HCT116 (cell line): Measurements from ENCODE around the gene PHF2. TPM values are rescaled to one million over a fixed set of nuclear protein-coding genes. Genes with fewer than 3 reads are reported as not detected.

Source experiments
- ATAC-seq: fragments of 200-7000 bp; cut with Tn5 transposase; 2 replicates; pipeline ENCODE4 v1.9.1; 2020; ENCODE audit warnings: mild to moderate bottlenecking, moderate library complexity
- BruUV-seq: library from RNA; stranded (reverse); fragments of 400-500 nt; replicated peaks from 2 replicates; lab custom pipeline; 2021; lab: Mats Ljungman, UMichigan
- CTCF ChIA-PET: fragments of 300-600 bp; sonication (Branson Sonifier 250); formaldehyde crosslinking; loops from one replicate; lab custom pipeline; 2021; ENCODE audit warnings: antibody characterized with exemption; lab: Charles Lee
- POLR2A ChIA-PET: fragments of 300-600, 350-600 bp; sonication (Branson Sonifier 250); formaldehyde crosslinking; loops from one replicate; lab custom pipeline; 2021; ENCODE audit warnings: antibody characterized with exemption; lab: Charles Lee
- RAD21 ChIA-PET, 2 experiments: fragments of 300-600 bp; sonication (Branson Sonifier 250); formaldehyde crosslinking; loops; one replicate each; lab custom pipeline; 2023; ENCODE audit warnings: low total read pairs in 2 of 2; ENCODE audit not compliant: uncharacterized antibody in 2 of 2, unreplicated experiment in 2 of 2, low non-redundant PET in 1 of 2; lab: Charles Lee
- DNase-seq: peaks from one replicate; pipeline ENCODE4 v3.0.0-alpha.2; 2010; ENCODE audit warnings: low read depth, low spot score
- H2AFZ ChIP-seq: fragments of 200-600 bp; shearing (Covaris generic), sonication (generic); 2 replicates; pipeline ENCODE4 v1.6.1; 2017; ENCODE audit warnings: low read depth, mixed run types, mixed read lengths, antibody characterized with exemption, low read length; ENCODE audit not compliant: poor library complexity, severe bottlenecking
- H3K27ac ChIP-seq: 2 replicates; pipeline ENCODE4 v1.5.1; 2012; ENCODE audit warnings: low read depth, low read length
- H3K27me3 ChIP-seq: fragments of 200-600 bp; sonication (generic); 2 replicates; pipeline ENCODE4 v1.6.1; 2016; ENCODE audit warnings: mixed run types, low read length, mixed read lengths; ENCODE audit not compliant: insufficient read depth
- H3K36me3 ChIP-seq, 2 experiments: fragments of 200-500 bp in 1 of 2; fragments of 200-600 bp in 1 of 2; sonication (Bioruptor generic) in 1 of 2; sonication (generic) in 1 of 2; 2 replicates each; pipeline versions ENCODE4 v1.5.1 to v1.6.1; 2014 to 2016; ENCODE audit warnings: low read length in 2 of 2, inconsistent platforms in 1 of 2, mixed read lengths in 1 of 2, mixed run types in 1 of 2; ENCODE audit not compliant: insufficient read depth in 2 of 2, control insufficient read depth in 1 of 2
- H3K4me1 ChIP-seq, 2 experiments: fragments of 200-600 bp in 1 of 2; sonication (generic) in 1 of 2; 2 replicates each; pipeline versions ENCODE4 v1.5.1 to v1.6.1; 2012 to 2017; ENCODE audit warnings: low read length in 2 of 2, inconsistent platforms in 1 of 2, mild to moderate bottlenecking in 1 of 2, mixed read lengths in 1 of 2, mixed run types in 1 of 2, moderate library complexity in 1 of 2; ENCODE audit not compliant: insufficient read depth in 2 of 2, control insufficient read depth in 1 of 2
- H3K4me2 ChIP-seq: fragments of 200-600 bp; sonication (generic); 2 replicates; pipeline ENCODE4 v1.6.1; 2017; ENCODE audit warnings: mixed run types, low read length, mixed read lengths
- H3K4me3 ChIP-seq, 2 experiments: fragments of 200-600 bp in 1 of 2; sonication (generic) in 1 of 2; replicated peaks in 1 of 2; 2 replicates each; pipeline ENCODE4 v1.5.1; 2011 to 2016; ENCODE audit warnings: low read length in 2 of 2, control low read depth in 1 of 2, low read depth in 1 of 2, mild to moderate bottlenecking in 1 of 2, mixed read lengths in 1 of 2, mixed run types in 1 of 2
- H3K79me2 ChIP-seq: fragments of 200-600 bp; sonication (generic); 2 replicates; pipeline ENCODE4 v1.6.1; 2017; ENCODE audit warnings: mild to moderate bottlenecking, mixed run types, low read length, moderate library complexity, mixed read lengths; ENCODE audit not compliant: insufficient read depth
- H3K9ac ChIP-seq: fragments of 200-600 bp; sonication (generic); 2 replicates; pipeline ENCODE4 v1.6.1; 2016; ENCODE audit warnings: low read length, mixed read lengths
- H3K9me2 ChIP-seq: fragments of 200-600 bp; sonication (generic), shearing (Covaris generic); 2 replicates; pipeline ENCODE4 v1.6.1; 2017; ENCODE audit warnings: mixed run types, mild to moderate bottlenecking, moderate library complexity; ENCODE audit not compliant: insufficient read depth
- H3K9me3 ChIP-seq, 2 experiments: fragments of 200-500 bp in 1 of 2; fragments of 200-600 bp in 1 of 2; sonication (Bioruptor generic) in 1 of 2; sonication (generic) in 1 of 2; 2 replicates each; pipeline ENCODE4 v1.6.1; 2014 to 2017; ENCODE audit warnings: low read length in 2 of 2, mixed read lengths in 2 of 2, inconsistent platforms in 1 of 2, low read depth in 1 of 2, mild to moderate bottlenecking in 1 of 2, mixed run types in 1 of 2, moderate library complexity in 1 of 2; ENCODE audit not compliant: control insufficient read depth in 1 of 2, insufficient read depth in 1 of 2
- H4K20me1 ChIP-seq: fragments of 200-600 bp; sonication (generic), shearing (Covaris generic); 2 replicates; pipeline ENCODE4 v1.6.1; 2017; ENCODE audit warnings: mixed run types, mild to moderate bottlenecking, moderate library complexity; ENCODE audit not compliant: insufficient read depth
- ATF3 ChIP-seq: IDR thresholded peaks from 2 replicates; pipeline ENCODE4 v1.6.1; 2012
- CBX3 ChIP-seq: IDR thresholded peaks from 2 replicates; pipeline ENCODE4 v1.6.1; 2012; ENCODE audit warnings: low read depth
- CEBPB ChIP-seq: IDR thresholded peaks from 2 replicates; pipeline ENCODE4 v1.6.1; 2012; ENCODE audit warnings: low read depth
- CTCF ChIP-seq, 3 experiments: fragments of 200-600 bp in 1 of 3; sonication (generic) in 1 of 3; IDR thresholded peaks in 2 of 3; conservative IDR thresholded peaks in 1 of 3; 2 replicates each; pipeline ENCODE4 v1.5.1; 2012 to 2017; ENCODE audit warnings: low read depth in 2 of 3, low read length in 2 of 3, antibody characterized with exemption in 1 of 3, borderline replicate concordance in 1 of 3, control low read depth in 1 of 3, mild to moderate bottlenecking in 1 of 3, mixed read lengths in 1 of 3, mixed run types in 1 of 3, moderate library complexity in 1 of 3; ENCODE audit not compliant: insufficient read depth in 1 of 3
- EGR1 ChIP-seq: IDR thresholded peaks from 2 replicates; pipeline ENCODE4 v1.6.1; 2012; ENCODE audit warnings: low read depth
- ELF1 ChIP-seq: IDR thresholded peaks from 2 replicates; pipeline ENCODE4 v1.6.1; 2012; ENCODE audit warnings: low read depth, borderline replicate concordance
- EZH2 ChIP-seq: fragments of 200-600 bp; sonication (generic); IDR thresholded peaks from 2 replicates; pipeline ENCODE4 v1.6.1; 2017; ENCODE audit warnings: antibody characterized with exemption, mixed run types
- EZH2phosphoT487 ChIP-seq: fragments of 200-600 bp; IDR thresholded peaks from 2 replicates; pipeline ENCODE4 v1.6.1; 2018; ENCODE audit warnings: antibody characterized with exemption, borderline replicate concordance
- FOSL1 ChIP-seq: IDR thresholded peaks from 2 replicates; pipeline ENCODE4 v1.6.1; 2012; ENCODE audit warnings: low read depth
- JUND ChIP-seq: IDR thresholded peaks from 2 replicates; pipeline ENCODE4 v1.6.1; 2012
- MAX ChIP-seq: IDR thresholded peaks from 2 replicates; pipeline ENCODE4 v1.6.1; 2012
- RAD21 ChIP-seq: IDR thresholded peaks from 2 replicates; pipeline ENCODE4 v1.6.1; 2012; ENCODE audit warnings: low read depth, mild to moderate bottlenecking
- REST ChIP-seq: IDR thresholded peaks from 2 replicates; pipeline ENCODE4 v1.6.1; 2012; ENCODE audit warnings: low read depth
- SIN3A ChIP-seq: IDR thresholded peaks from 2 replicates; pipeline ENCODE4 v1.6.1; 2012; ENCODE audit warnings: low read depth
- SP1 ChIP-seq: IDR thresholded peaks from 2 replicates; pipeline ENCODE4 v1.6.1; 2012; ENCODE audit warnings: low read depth
- SRF ChIP-seq: IDR thresholded peaks from 2 replicates; pipeline ENCODE4 v1.6.1; 2012; ENCODE audit warnings: low read depth
- TCF7L2 ChIP-seq: IDR thresholded peaks from 2 replicates; pipeline ENCODE4 v1.7.0; 2011; ENCODE audit warnings: borderline replicate concordance, inconsistent platforms; ENCODE audit not compliant: insufficient read depth, insufficient read length; ENCODE audit errors: extremely low read depth
- YY1 ChIP-seq: IDR thresholded peaks from 2 replicates; pipeline ENCODE4 v1.6.1; 2011; ENCODE audit warnings: low read length, low read depth, moderate library complexity, mild to moderate bottlenecking; ENCODE audit not compliant: insufficient replicate concordance; ENCODE audit errors: extremely low read depth
- ZBTB33 ChIP-seq: IDR thresholded peaks from 2 replicates; pipeline ENCODE4 v1.6.1; 2011; ENCODE audit warnings: mild to moderate bottlenecking, low read length, moderate library complexity; ENCODE audit not compliant: insufficient replicate concordance; ENCODE audit errors: extremely low read depth
- ZNF274 ChIP-seq: fragments of 200-500 bp; sonication (Bioruptor generic); IDR thresholded peaks from 2 replicates; pipeline ENCODE4 v1.6.1; 2014; ENCODE audit warnings: mild to moderate bottlenecking, low read depth, low read length, inconsistent platforms
- intact Hi-C: fragments of 100-400 bp; cut with micrococcal nuclease; formaldehyde crosslinking; loops from 2 replicates; pipeline ENCODE4 v1.10.0; 2022
- total RNA-seq: library from RNA; stranded (reverse); gene quantifications from one replicate; pipeline ENCODE4 v1.2.1, GENCODE V29; 2021; ENCODE audit not compliant: unreplicated experiment

PHF2 gene
- total RNA-seq, 1 experiment from 2014 or later, result 20.6 TPM

- intact Hi-C loops, result no loop called here
- Histone ChIP-seq H3K4me2 (no peak overlapping the region), H3K36me3 (no peaks in the 10 kb centered on the region), H3K9ac (no peak overlapping the region), H3K9me2 (no peaks in the 10 kb centered on the region), H3K9me3 (no peaks in the 10 kb centered on the region; a peak in 1 of 4 replicates), H3K4me1 (no peaks in the 10 kb centered on the region), H2AFZ (no peak overlapping the region), H4K20me1 (no peaks in the 10 kb centered on the region), H3K27ac (no peak overlapping the region), H3K79me2 (peaks cover 14% of the 10 kb centered on the region; the same call in 1 of the 2 replicates)
- no TSS peak for BruUV-seq
- ATAC-seq (no peak), DNase-seq (no peak)
- ChIA-PET POLR2A (no interaction called here), RAD21 (no interaction called here), CTCF (interaction anchor here (1.4 kb wide), 1 partner anchor 29 kb away, joined by 3 read pairs; no protein-coding TSS in a partner anchor)
- no peak for TF ChIP-seq EZH2phosphoT487
- no peak for TF ChIP-seq EZH2
- TF ChIP-seq ATF3, result no peak
- TF ChIP-seq YY1, result no peak
- TF ChIP-seq ZBTB33, result no peak
- TF ChIP-seq FOSL1, result no peak
- TF ChIP-seq ELF1, result no peak
- no peak for TF ChIP-seq CBX3
- no peak for TF ChIP-seq CTCF (IDR thresholded peaks at IDR 0.05 in 2 of 3, conservative IDR thresholded peaks at IDR 0.05 in 1 of 3; ENCODE audit: borderline replicate concordance in 1 of 3, insufficient read depth in 1 of 3, low read depth in 2 of 3, low read length in 2 of 3)
- TF ChIP-seq SRF, result no peak
- no peak for TF ChIP-seq CEBPB
- no peak for TF ChIP-seq ZNF274
- no peak for TF ChIP-seq EGR1
- no peak for TF ChIP-seq JUND
- no peak for TF ChIP-seq SIN3A
- no peak for TF ChIP-seq REST
- TF ChIP-seq MAX, result no peak
- no peak for TF ChIP-seq SP1
- TF ChIP-seq RAD21, result no peak
- no peak for TF ChIP-seq TCF7L2
- TF ChIP-seq, all 23 proteins: peak for 0
- Histone ChIP-seq H3K27me3 (no peaks in the 10 kb centered on the region), H3K4me3 (no peak overlapping the region)
Measured at GRCh38 chr9:93621922-93622321, 45.5 kb downstream of the PHF2 start.
